ENCODE measurements around the gene ERC2.

GRCh38 chr3:55796533-55796932 lies 671.7 kb downstream of the ERC2 start:
- no peak for TF ChIP-seq EZH2 (IDR thresholded peaks at IDR 0.05; ENCODE audit: borderline replicate concordance, low read length)
- TF ChIP-seq CTCF (IDR thresholded peaks at IDR 0.05; ENCODE audit: low read length) = no peak
